Measurements from ENCODE around the gene ADAM12.

- TF ChIP-seq POLR2AphosphoS5 (IDR thresholded peaks at IDR 0.05) (no peak), CTCF (IDR thresholded peaks at IDR 0.05) (no peak)
Measured at GRCh38 chr10:126012485-126012884, 375.8 kb downstream of the ADAM12 start.

All from prostate gland (tissue), 2 donors.